GM12878 (cell line): ENCODE results near the gene PEMT. TPM values are rescaled to one million over a fixed set of nuclear protein-coding genes. Genes with fewer than 3 reads are reported as not detected.

ENCODE experiments used
- BMI1 ChIP-seq: fragments of 450-650 bp; IDR thresholded peaks from 2 replicates; pipeline ENCODE4 v1.6.1; 2016; ENCODE audit warnings: mild to moderate bottlenecking, moderate library complexity, borderline replicate concordance
- CEBPZ ChIP-seq: fragments of 150-350 bp; IDR thresholded peaks from 2 replicates; pipeline ENCODE4 v1.6.1; 2016; ENCODE audit warnings: low read depth, low read length
- PRDM15 ChIP-seq: fragments of 450-650 bp; formaldehyde crosslinking; IDR thresholded peaks from 2 replicates; pipeline ENCODE4 v1.4.0; 2020; ENCODE audit warnings: mild to moderate bottlenecking, moderate library complexity
- polyA plus RNA-seq, 11 experiments: library from polyadenylated mRNA; depleted of rRNA in 4 of 11; unstranded in 6 of 11; stranded (reverse) in 5 of 11; fragments of >200 nt; fragmentation: Nextera tagmentation in 4 of 11; fragmentation: Illumina TruSeq in 1 of 11; extraction: Ambion mirVana in 4 of 11; extraction: Trizol in 1 of 11; gene quantifications; 1 replicate in 1 of 11; 2 replicates in 10 of 11; pipeline versions ENCODE4 v1.2.1 to v1.2.3, GENCODE V29; 2011 to 2016; ENCODE audit warnings: inconsistent platforms in 2 of 11, missing spikeins in 2 of 11, low read depth in 1 of 11
- total RNA-seq, 4 experiments: library from RNA; depleted of rRNA in 3 of 4; stranded (reverse); fragments of >200 nt in 3 of 4; fragmentation: Illumina TruSeq in 1 of 4; extraction: Trizol in 1 of 4; gene quantifications; 2 replicates each; pipeline versions ENCODE4 v1.2.1 to v1.2.3, GENCODE V29; 2013 to 2021

Gene PEMT
- total and polyA plus RNA-seq, 10 of the 15 experiments (the other 5 are each of a cell fraction or from before 2014, with no cell fraction given), result 2.8 to 44.7 (median 25.4) TPM

- TF ChIP-seq PRDM15 (CRISPR knock-in tag) (no peak), CEBPZ (no peak), BMI1 (no peak)
Measured at GRCh38 chr17:17612085-17613022, 20.8 kb upstream of the PEMT start (continued).
